ENCODE measurements around the gene REG3G.

- TF ChIP-seq CTCF (IDR thresholded peaks at IDR 0.05): no peak
- TF ChIP-seq EP300 (IDR thresholded peaks at IDR 0.05): no peak
- TF ChIP-seq POLR2A (IDR thresholded peaks at IDR 0.05): no peak
These were observed 45.6 kb downstream of the REG3G start for GRCh38 chr2:79071078-79071477.
